Vagina (tissue), 2 donors: ENCODE results near the gene SMOC1. TPM values are rescaled to one million over a fixed set of nuclear protein-coding genes. Genes with fewer than 3 reads are reported as not detected.

ENCODE experiments used
- DNase-seq, 2 donors: peaks; one replicate each; pipeline ENCODE4 v3.0.0-alpha.2; 2017; ENCODE audit errors: extremely low spot score in 2 of 2
- H3K27ac ChIP-seq: fragments of 200-600 bp; sonication (generic); one replicate; pipeline ENCODE4 v1.5.1; 2019
- H3K27me3 ChIP-seq: fragments of 200-600 bp; sonication (generic); one replicate; pipeline ENCODE4 v1.5.1; 2019
- H3K36me3 ChIP-seq, 2 donors: fragments of 200-600 bp; sonication (generic); one replicate each; pipeline ENCODE4 v1.5.1; 2017 to 2019
- H3K4me1 ChIP-seq: fragments of 200-600 bp; sonication (generic); one replicate; pipeline ENCODE4 v1.5.1; 2019
- H3K4me3 ChIP-seq, 2 donors: fragments of 200-600 bp; sonication (generic); 1 replicate in 1 of 2; 2 replicates in 1 of 2; pipeline ENCODE4 v1.5.1; 2016 to 2019
- H3K9me3 ChIP-seq: fragments of 200-600 bp; sonication (generic); one replicate; pipeline ENCODE4 v1.5.1; 2019
- CTCF ChIP-seq, 3 experiments: fragments of 450-650 bp in 2 of 3; fragments of 200-600 bp in 1 of 3; sonication (generic) in 1 of 3; IDR thresholded peaks; one replicate each; pipeline ENCODE4 v1.5.1; 2017 to 2019; ENCODE audit warnings: antibody characterized with exemption in 3 of 3, mild to moderate bottlenecking in 2 of 3, moderate library complexity in 2 of 3
- POLR2A ChIP-seq, 2 donors: fragments of 450-650 bp; IDR thresholded peaks; one replicate each; pipeline ENCODE4 v1.6.1; 2017; ENCODE audit warnings: antibody characterized with exemption in 2 of 2, mild to moderate bottlenecking in 2 of 2, moderate library complexity in 2 of 2
- POLR2AphosphoS5 ChIP-seq, 2 donors: sonication (generic); formaldehyde crosslinking; IDR thresholded peaks; one replicate each; pipeline ENCODE4 v1.9.0; 2017; ENCODE audit warnings: antibody characterized with exemption in 2 of 2, mild to moderate bottlenecking in 2 of 2, low read depth in 1 of 2; ENCODE audit not compliant: insufficient read depth in 1 of 2
- intact Hi-C: fragments of 100-400 bp; cut with DNase I; formaldehyde crosslinking; loops from one replicate; pipeline ENCODE4 v1.15.1; 2023
- total RNA-seq: library from RNA; depleted of rRNA; stranded (reverse); fragments of >200 nt; gene quantifications from one replicate; pipeline ENCODE4 v1.2.3, GENCODE V29; 2016

SMOC1 gene
- total RNA-seq, 1 donor from 2014 or later: 9.8 TPM

DNA sequence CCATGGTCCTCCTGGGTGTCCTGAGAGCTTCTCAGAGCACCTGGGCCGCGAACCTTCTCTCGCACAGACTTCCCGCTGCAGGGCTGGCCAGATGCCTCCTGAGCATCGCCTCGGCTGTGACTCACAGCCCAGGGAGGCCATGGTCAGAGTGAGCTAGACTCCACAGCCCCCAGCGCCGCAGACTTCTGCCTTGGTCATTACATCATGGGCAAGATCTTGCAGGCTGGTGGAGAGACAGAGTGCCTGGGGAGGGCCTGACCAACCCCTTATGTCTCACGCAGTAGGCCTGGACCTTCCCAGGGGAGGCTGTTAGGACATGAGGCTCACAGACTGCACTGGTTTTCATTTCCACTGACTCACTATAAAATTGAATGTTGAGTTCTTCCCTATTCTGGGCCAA lies 41.8 kb downstream of the SMOC1 start:
- TF ChIP-seq CTCF (IDR thresholded peaks at IDR 0.05) (no peak), POLR2AphosphoS5 (IDR thresholded peaks at IDR 0.05; ENCODE audit: insufficient read depth in 1 of 2, low read depth in 1 of 2) (peak in 1 of 2 donors; percentile 14)
- intact Hi-C loops: no loop called here
- Histone ChIP-seq H3K36me3 (no peaks in the 10 kb centered on the region), H3K27me3 (no peaks in the 10 kb centered on the region), H3K4me3 (no peak overlapping the region), H3K4me1 (no peaks in the 10 kb centered on the region), H3K27ac (no peak overlapping the region), H3K9me3 (no peaks in the 10 kb centered on the region)
- no peak for DNase-seq

- TF ChIP-seq POLR2A (IDR thresholded peaks at IDR 0.05): no peak
- H3K4me3 ChIP-seq: no peak overlapping the region
- H3K9me3 ChIP-seq: no peaks in the 10 kb centered on the region
- no peaks in the 10 kb centered on the region for H3K36me3 ChIP-seq
- no peak overlapping the region for H3K27ac ChIP-seq
- H3K27me3 ChIP-seq: no peaks in the 10 kb centered on the region
- DNase-seq: no peak
- no peaks in the 10 kb centered on the region for H3K4me1 ChIP-seq
- intact Hi-C loops: no loop called here
These were observed 43.0 kb downstream of the SMOC1 start for GRCh38 chr14:69922198-69922597.

- no peak overlapping the region for H3K4me3 ChIP-seq
- H3K4me1 ChIP-seq: no peaks in the 10 kb centered on the region
- H3K9me3 ChIP-seq: no peaks in the 10 kb centered on the region
- no peak overlapping the region for H3K27ac ChIP-seq
- no peaks in the 10 kb centered on the region for H3K27me3 ChIP-seq
- DNase-seq: no peak
- H3K36me3 ChIP-seq: no peaks in the 10 kb centered on the region
- intact Hi-C loops: no loop called here
- no peak for TF ChIP-seq POLR2AphosphoS5 (IDR thresholded peaks at IDR 0.05; ENCODE audit: insufficient read depth in 1 of 2, low read depth in 1 of 2)
These were observed 45.0 kb downstream of the SMOC1 start for GRCh38 chr14:69924201-69924600.

DNA sequence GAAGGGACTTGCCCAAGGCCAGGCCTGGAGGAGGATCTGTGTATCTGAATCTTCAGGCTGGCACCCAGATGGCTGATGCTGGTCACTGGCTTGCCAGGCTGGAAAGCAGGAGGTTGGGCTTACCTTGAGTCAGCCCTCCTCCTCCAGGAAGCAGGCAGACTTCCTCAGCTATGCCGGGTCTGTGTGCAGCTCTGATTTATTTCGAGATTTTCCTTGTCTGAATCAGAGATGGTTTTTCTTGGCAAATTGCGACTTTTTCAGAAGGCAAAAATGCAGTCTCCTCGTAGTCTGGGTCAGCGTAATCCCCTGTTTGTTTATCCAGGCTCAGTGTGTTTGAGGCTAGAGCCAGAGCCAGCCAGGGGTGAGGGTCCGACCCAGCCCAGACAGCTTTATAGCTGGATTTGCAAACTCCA lies 48.9 kb downstream of the SMOC1 start:
- H3K27me3 ChIP-seq: no peaks in the 10 kb centered on the region
- TF ChIP-seq POLR2A (IDR thresholded peaks at IDR 0.05): no peak
- TF ChIP-seq CTCF (IDR thresholded peaks at IDR 0.05): no peak
- no peak for TF ChIP-seq POLR2AphosphoS5 (IDR thresholded peaks at IDR 0.05; ENCODE audit: insufficient read depth in 1 of 2, low read depth in 1 of 2)
- DNase-seq: no peak
- intact Hi-C loops: no loop called here
- H3K9me3 ChIP-seq: no peaks in the 10 kb centered on the region
- no peak overlapping the region for H3K4me3 ChIP-seq
- H3K27ac ChIP-seq: no peak overlapping the region
- no peaks in the 10 kb centered on the region for H3K4me1 ChIP-seq
- no peaks in the 10 kb centered on the region for H3K36me3 ChIP-seq

DNA sequence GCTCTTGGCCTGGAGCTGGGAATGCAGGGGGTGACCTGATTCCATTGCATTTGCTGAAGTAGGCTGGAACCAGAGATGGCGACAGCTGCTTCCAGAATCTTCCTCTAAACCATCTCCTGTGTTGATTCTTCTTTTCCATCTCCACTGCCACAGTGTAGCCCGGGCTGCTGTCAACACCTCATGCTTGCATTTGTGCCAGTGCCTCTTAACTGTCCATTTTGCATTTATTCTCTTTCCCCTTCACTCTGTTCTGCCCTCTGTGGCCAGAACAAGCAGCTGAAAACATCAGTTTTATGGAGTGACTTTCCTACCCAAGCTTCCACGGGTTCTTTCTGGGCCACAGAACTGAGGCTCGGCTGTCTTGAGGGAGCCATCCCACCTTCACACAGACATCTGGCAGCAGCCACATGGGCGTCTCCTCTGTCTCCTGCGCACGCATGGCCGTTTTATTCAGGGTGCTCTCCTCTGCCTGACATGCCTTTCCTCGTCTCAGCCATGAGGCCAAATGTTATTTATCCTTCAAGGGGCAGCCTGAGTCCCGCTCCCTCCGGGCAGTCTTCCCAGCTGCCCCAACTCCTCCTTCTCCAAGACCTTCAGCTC lies 51.7 kb downstream of the SMOC1 start:
- TF ChIP-seq POLR2A (IDR thresholded peaks at IDR 0.05) (no peak), CTCF (IDR thresholded peaks at IDR 0.05) (no peak), POLR2AphosphoS5 (IDR thresholded peaks at IDR 0.05; ENCODE audit: insufficient read depth in 1 of 2, low read depth in 1 of 2) (no peak)
- H3K9me3 ChIP-seq: no peaks in the 10 kb centered on the region
- no peak overlapping the region for H3K27ac ChIP-seq
- H3K27me3 ChIP-seq: no peaks in the 10 kb centered on the region
- no peaks in the 10 kb centered on the region for H3K4me1 ChIP-seq
- no peaks in the 10 kb centered on the region for H3K36me3 ChIP-seq
- intact Hi-C loops: no loop called here
- no peak overlapping the region for H3K4me3 ChIP-seq
- DNase-seq: no peak

DNA sequence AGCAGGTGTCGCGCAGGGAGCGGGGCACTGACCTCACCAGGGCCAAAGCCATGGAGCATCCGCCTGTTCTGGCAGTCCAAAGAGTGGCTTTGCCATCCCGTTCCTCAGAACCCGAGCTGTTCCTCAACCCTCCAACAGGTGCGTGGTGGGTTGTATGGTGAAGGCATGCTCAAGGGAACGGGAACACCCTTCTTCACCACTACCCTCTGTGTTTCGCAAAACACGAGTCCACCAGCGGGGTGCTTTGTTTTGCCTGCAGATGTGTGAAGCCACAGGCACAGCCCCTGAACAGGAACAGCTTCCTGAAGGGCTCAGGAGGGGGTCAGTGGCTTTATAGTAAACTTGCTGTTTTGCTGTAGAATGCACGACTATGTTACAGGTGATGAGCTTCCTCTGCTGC lies 52.7 kb downstream of the SMOC1 start:
- no peak for DNase-seq
- Histone ChIP-seq H3K27ac (no peak overlapping the region), H3K9me3 (no peaks in the 10 kb centered on the region), H3K36me3 (no peaks in the 10 kb centered on the region), H3K4me1 (no peaks in the 10 kb centered on the region), H3K4me3 (no peak overlapping the region), H3K27me3 (no peaks in the 10 kb centered on the region)
- TF ChIP-seq POLR2A (IDR thresholded peaks at IDR 0.05) (no peak), POLR2AphosphoS5 (IDR thresholded peaks at IDR 0.05; ENCODE audit: insufficient read depth in 1 of 2, low read depth in 1 of 2) (no peak), CTCF (IDR thresholded peaks at IDR 0.05) (no peak)
- intact Hi-C loops: no loop called here
